BE2C (cell line): Measurements from ENCODE around the gene SLC51A.
"Not testable (repeated sequence)": the region's sequence is repeated elsewhere in the genome, so short reads cannot be mapped to it uniquely, and the experiment has no call there.

Experiments
- DNase-seq: peaks from one replicate; pipeline ENCODE4 v3.0.0-alpha.2; 2020
- H3K27me3 ChIP-seq: fragments of 250-450 bp; sonication (Bioruptor Pico); 2 replicates; pipeline ENCODE4 v1.5.1; 2020; ENCODE audit warnings: mild to moderate bottlenecking
- H3K36me3 ChIP-seq: fragments of 250-450 bp; sonication (Bioruptor Pico); 2 replicates; pipeline ENCODE4 v1.5.1; 2020; ENCODE audit warnings: mild to moderate bottlenecking
- H3K4me1 ChIP-seq: fragments of 250-450 bp; sonication (Bioruptor Pico); 2 replicates; pipeline ENCODE4 v1.5.1; 2020
- H3K4me3 ChIP-seq: 2 replicates; pipeline ENCODE4 v1.5.1; 2011; ENCODE audit warnings: low read depth, low read length
- H3K9me3 ChIP-seq: fragments of 250-450 bp; sonication (Bioruptor Pico); 2 replicates; pipeline ENCODE4 v1.5.1; 2020
- CTCF ChIP-seq: IDR thresholded peaks from 2 replicates; pipeline ENCODE4 v1.5.1; 2012; ENCODE audit warnings: mild to moderate bottlenecking, low read depth, low read length

Gene SLC51A

GRCh38 chr3:196241704-196242103 is 25.4 kb downstream of the SLC51A start:
- no peak overlapping the region for H3K4me3 ChIP-seq
- no peak for DNase-seq
- no peaks in the 10 kb centered on the region for H3K9me3 ChIP-seq
- no peaks in the 10 kb centered on the region for H3K27me3 ChIP-seq
- no peak for TF ChIP-seq CTCF
- H3K36me3 ChIP-seq: peaks cover 37% of the 10 kb centered on the region
- H3K4me1 ChIP-seq: peaks cover 3% of the 10 kb centered on the region; the same call in 1 of the 2 replicates

GRCh38 chr3:196244166-196244565 is 27.8 kb downstream of the SLC51A start:
- H3K36me3 ChIP-seq: peaks cover 23% of the 10 kb centered on the region
- not testable (repeated sequence) for H3K9me3 ChIP-seq, H3K4me3 ChIP-seq, DNase-seq, H3K27me3 ChIP-seq, H3K4me1 ChIP-seq

GRCh38 chr3:196246612-196247308 is 30.4 kb downstream of the SLC51A start:
- Histone ChIP-seq H3K4me3 (no peak overlapping the region), H3K27me3 (no peaks in the 10 kb centered on the region), H3K36me3 (peaks cover 14% of the 10 kb centered on the region), H3K4me1 (no peaks in the 10 kb centered on the region), H3K9me3 (no peaks in the 10 kb centered on the region)
- DNase-seq: no peak
- TF ChIP-seq CTCF: no peak

- no peak for TF ChIP-seq CTCF
- no peak overlapping the region for H3K4me3 ChIP-seq
- H3K27me3 ChIP-seq: no peaks in the 10 kb centered on the region
- no peak for DNase-seq
- H3K9me3 ChIP-seq: 0 out of 2 replicates have a peak, but pooled peaks cover 2% of the 10 kb centered on the region
- H3K4me1 ChIP-seq: peaks cover 2% of the 10 kb centered on the region; the same call in 1 of the 2 replicates
- H3K36me3 ChIP-seq: peaks cover 11% of the 10 kb centered on the region
Observed at GRCh38 chr3:196251918-196252317, 35.6 kb downstream of the SLC51A start.

- Histone ChIP-seq H3K9me3 (0 out of 2 replicates have a peak, but pooled peaks cover 2% of the 10 kb centered on the region), H3K4me3 (no peak overlapping the region), H3K4me1 (peaks cover 2% of the 10 kb centered on the region; the same call in 1 of the 2 replicates), H3K27me3 (no peaks in the 10 kb centered on the region), H3K36me3 (peaks cover 11% of the 10 kb centered on the region)
- TF ChIP-seq CTCF: no peak
- no peak for DNase-seq
Observed at GRCh38 chr3:196254376-196255283, 38.3 kb downstream of the SLC51A start.

- Histone ChIP-seq H3K27me3 (no peaks in the 10 kb centered on the region), H3K4me1 (peaks cover 2% of the 10 kb centered on the region; the same call in 1 of the 2 replicates), H3K9me3 (0 out of 2 replicates have a peak, but pooled peaks cover 2% of the 10 kb centered on the region), H3K36me3 (peaks cover 19% of the 10 kb centered on the region), H3K4me3 (no peak overlapping the region)
- DNase-seq: no peak
- no peak for TF ChIP-seq CTCF
Observed at GRCh38 chr3:196255776-196256175, 39.4 kb downstream of the SLC51A start.
